ENCODE results near the gene SH3GLB1. TPM values are rescaled to one million over a fixed set of nuclear protein-coding genes. Genes with fewer than 3 reads are reported as not detected.
"Not testable (repeated sequence)": the region's sequence is repeated elsewhere in the genome, so short reads cannot be mapped to it uniquely, and the experiment has no call there.

SH3GLB1 gene
- total and polyA plus RNA-seq, 7 experiments from 2014 or later = 22.9 to 72.0 (median 44.2) TPM

GRCh38 chr1:86696522-86696921 is 7.9 kb upstream of the SH3GLB1 start:
- Mint-ChIP-seq H3K9me3 (no peaks in the 10 kb centered on the region), H3K27me3 (peaks cover 0 to 21% (median 0%) of the 10 kb centered on the region in 5 donors), H3K27ac (no peak overlapping the region), H3K4me3 (no peak overlapping the region), H3K36me3 (peaks cover 0 to 3% (median 0%) of the 10 kb centered on the region in 5 donors), H3K4me1 (peaks cover under 1 to 5% (median 2%) of the 10 kb centered on the region in 7 donors)
- Histone ChIP-seq H3K4me3 (ENCODE audit: low read length) (no peak overlapping the region), H3K9me3 (ENCODE audit: control insufficient read depth in 2 of 3, low read length in 3 of 3) (no peaks in the 10 kb centered on the region), H3K27me3 (ENCODE audit: control insufficient read depth in 2 of 2, insufficient read depth in 2 of 2, low read length in 2 of 2) (no peaks in the 10 kb centered on the region), H3K36me3 (ENCODE audit: control insufficient read depth in 2 of 3, insufficient read depth in 3 of 3, low read length in 3 of 3) (no peaks in the 10 kb centered on the region), H3K4me1 (ENCODE audit: control insufficient read depth in 2 of 2, insufficient read depth in 2 of 2, low read length in 2 of 2) (no peaks in the 10 kb centered on the region), H3K27ac (ENCODE audit: low read depth, low read length) (no peak overlapping the region)
- intact Hi-C loops (cut with micrococcal nuclease) = no loop called here
- DNase-seq (no peak), ATAC-seq (no peak)
- POLR2A ChIA-PET = no interaction called here
- CTCF ChIA-PET = no interaction called here

- Histone ChIP-seq H3K9me3 (ENCODE audit: control insufficient read depth in 2 of 3, low read length in 3 of 3) (no peaks in the 10 kb centered on the region), H3K27me3 (ENCODE audit: control insufficient read depth in 2 of 2, insufficient read depth in 2 of 2, low read length in 2 of 2) (no peaks in the 10 kb centered on the region), H3K27ac (ENCODE audit: low read depth, low read length) (no peak overlapping the region), H3K4me3 (ENCODE audit: low read length) (no peak overlapping the region), H3K4me1 (ENCODE audit: control insufficient read depth in 2 of 2, insufficient read depth in 2 of 2, low read length in 2 of 2) (no peaks in the 10 kb centered on the region), H3K36me3 (ENCODE audit: control insufficient read depth in 2 of 3, insufficient read depth in 3 of 3, low read length in 3 of 3) (no peaks in the 10 kb centered on the region)
- H3K27ac Mint-ChIP-seq = no peak overlapping the region
- DNase-seq (no peak), ATAC-seq (no peak)
- ChIA-PET CTCF (interaction anchor here (0.6 kb wide), 1 partner anchor 16 kb away, joined by 3 read pairs; no protein-coding TSS in a partner anchor), POLR2A (no interaction called here)
- H3K36me3 Mint-ChIP-seq = peaks cover 0 to 3% (median 0%) of the 10 kb centered on the region in 5 donors
- H3K27me3 Mint-ChIP-seq = peaks cover 0 to 13% (median 0%) of the 10 kb centered on the region in 5 donors
- H3K9me3 Mint-ChIP-seq = peaks cover 0 to 3% (median 0%) of the 10 kb centered on the region in 11 donors
- H3K4me1 Mint-ChIP-seq = peaks cover 10 to 28% (median 22%) of the 10 kb centered on the region in 7 donors
- no peak overlapping the region for H3K4me3 Mint-ChIP-seq
- intact Hi-C loops (cut with micrococcal nuclease) = no loop called here
Observed at GRCh38 chr1:86699186-86699585, 5.2 kb upstream of the SH3GLB1 start.

GRCh38 chr1:86701731-86702130 is 2.6 kb upstream of the SH3GLB1 start:
- Histone ChIP-seq H3K27me3 (ENCODE audit: control insufficient read depth in 2 of 2, insufficient read depth in 2 of 2, low read length in 2 of 2) (no peaks in the 10 kb centered on the region), H3K4me1 (ENCODE audit: control insufficient read depth in 2 of 2, insufficient read depth in 2 of 2, low read length in 2 of 2) (peaks cover 9 to 10% of the 10 kb centered on the region in 2 donors), H3K36me3 (ENCODE audit: control insufficient read depth in 2 of 3, insufficient read depth in 3 of 3, low read length in 3 of 3) (peaks cover 0 to 7% (median 0%) of the 10 kb centered on the region in 3 experiments), H3K9me3 (ENCODE audit: control insufficient read depth in 2 of 3, low read length in 3 of 3) (no peaks in the 10 kb centered on the region), H3K27ac (ENCODE audit: low read depth, low read length) (no peak overlapping the region), H3K4me3 (ENCODE audit: low read length) (no peak overlapping the region)
- Mint-ChIP-seq H3K36me3 (peaks cover 0 to 5% (median 0%) of the 10 kb centered on the region in 5 donors), H3K27ac (peak overlapping the region in 3 of 9 donors; percentile 4 to 96 (median 96)), H3K4me1 (peaks cover 19 to 43% (median 31%) of the 10 kb centered on the region in 7 donors), H3K4me3 (peak overlapping the region in 4 of 10 donors; percentile 9 to 98 (median 29)), H3K27me3 (no peaks in the 10 kb centered on the region), H3K9me3 (peaks cover 0 to 3% (median 0%) of the 10 kb centered on the region in 11 donors)
- CTCF ChIA-PET = no interaction called here
- intact Hi-C loops (cut with micrococcal nuclease) = loop anchor here (10.0 kb wide), 8 partner anchors 197 to 1983 kb away; partner anchors contain the start of genes BCL10 (in 1 of the 2), PKN2 (in 1 of the 2) and SYDE2 (in 1 of the 2)
- no peak for DNase-seq
- ATAC-seq = no peak
- POLR2A ChIA-PET = no interaction called here

- ATAC-seq; DNase-seq; H3K9me3 Mint-ChIP-seq; H3K36me3 ChIP-seq (ENCODE audit: control insufficient read depth in 2 of 3, insufficient read depth in 3 of 3, low read length in 3 of 3); H3K27me3 ChIP-seq (ENCODE audit: control insufficient read depth in 2 of 2, insufficient read depth in 2 of 2, low read length in 2 of 2); H3K27me3 Mint-ChIP-seq; H3K9me3 ChIP-seq (ENCODE audit: control insufficient read depth in 2 of 3, low read length in 3 of 3): not testable (repeated sequence)
- Mint-ChIP-seq H3K27ac (peak overlapping the region; percentile 27 to 99 (median 97)), H3K4me3 (peak overlapping the region; percentile 52 to 99 (median 96)), H3K4me1 (peaks cover 28 to 54% (median 44%) of the 10 kb centered on the region in 7 donors), H3K36me3 (peaks cover 0 to 13% (median 5%) of the 10 kb centered on the region in 5 donors)
- Histone ChIP-seq H3K4me1 (ENCODE audit: control insufficient read depth in 2 of 2, insufficient read depth in 2 of 2, low read length in 2 of 2) (peaks cover 16 to 17% of the 10 kb centered on the region in 2 donors), H3K4me3 (ENCODE audit: low read length) (peak overlapping the region; percentile 83), H3K27ac (ENCODE audit: low read depth, low read length) (peak overlapping the region; percentile 86)
- ChIA-PET CTCF (interaction anchor here (1.2 to 3.3 kb wide), 7 partner anchors 12 to 323 kb away, joined by 4 to 27 read pairs (median 6); no protein-coding TSS in a partner anchor), POLR2A (interaction anchor here (0.9 to 5.0 kb wide), 7 partner anchors 8 to 318 kb away, joined by 3 to 54 read pairs (median 20); partner anchors contain the start of genes HS2ST1, ODF2L and SELENOF)
- intact Hi-C loops (cut with micrococcal nuclease) = loop anchor here (10.0 kb wide), 8 partner anchors 198 to 1982 kb away; partner anchors contain the start of genes BCL10 (in 1 of the 2), PKN2 (in 1 of the 2) and SYDE2 (in 1 of the 2)
Observed at GRCh38 chr1:86702954-86703494, 1.4 kb upstream of the SH3GLB1 start.

GRCh38 chr1:86703696-86704457 is 499 bp upstream of the SH3GLB1 start:
- ChIA-PET CTCF (interaction anchor here (0.6 to 3.3 kb wide), 23 partner anchors 8 to 380 kb away, joined by 3 to 27 read pairs (median 4); partner anchors contain the start of gene HS2ST1), POLR2A (interaction anchor here (0.6 to 5.0 kb wide), 21 partner anchors 9 to 1519 kb away, joined by 3 to 54 read pairs (median 4); partner anchors contain the start of genes HS2ST1, ODF2L and SELENOF)
- H3K36me3 ChIP-seq (ENCODE audit: control insufficient read depth in 2 of 3, insufficient read depth in 3 of 3, low read length in 3 of 3) = peaks cover 0 to 7% (median 0%) of the 10 kb centered on the region in 3 experiments
- H3K4me3 ChIP-seq (ENCODE audit: low read length) = peak overlapping the region; percentile 83
- H3K36me3 Mint-ChIP-seq = peaks cover 0 to 13% (median 5%) of the 10 kb centered on the region in 5 donors
- peak overlapping the region; percentile 96 to 99 (median 97) for H3K27ac Mint-ChIP-seq
- H3K27me3 ChIP-seq (ENCODE audit: control insufficient read depth in 2 of 2, insufficient read depth in 2 of 2, low read length in 2 of 2) = no peaks in the 10 kb centered on the region
- peaks cover 16 to 17% of the 10 kb centered on the region in 2 donors for H3K4me1 ChIP-seq (ENCODE audit: control insufficient read depth in 2 of 2, insufficient read depth in 2 of 2, low read length in 2 of 2)
- peak overlapping the region; percentile 95 to 99 (median 96) for H3K4me3 Mint-ChIP-seq
- H3K27me3 Mint-ChIP-seq = no peaks in the 10 kb centered on the region
- H3K4me1 Mint-ChIP-seq = peaks cover 28 to 61% (median 50%) of the 10 kb centered on the region in 7 donors
- peaks cover 0 to 4% (median 0%) of the 10 kb centered on the region in 11 donors for H3K9me3 Mint-ChIP-seq
- ATAC-seq (peak; percentile 51), DNase-seq (peak in 3 of 9 donors; percentile 1 to 58 (median 38))
- intact Hi-C loops (cut with micrococcal nuclease) = loop anchor here (1.0 to 10.0 kb wide), 17 partner anchors 15 to 1981 kb away; partner anchors contain the start of genes ODF2L (in 2 of the 2), BCL10 (in 1 of the 2), HS2ST1 (in 1 of the 2) and LMO4 (in 1 of the 2)
- peak overlapping the region; percentile 86 for H3K27ac ChIP-seq (ENCODE audit: low read depth, low read length)
- no peaks in the 10 kb centered on the region for H3K9me3 ChIP-seq (ENCODE audit: control insufficient read depth in 2 of 3, low read length in 3 of 3)
